ENCODE results near the gene ZBTB9. TPM values are rescaled to one million over a fixed set of nuclear protein-coding genes. Genes with fewer than 3 reads are reported as not detected.

Gene ZBTB9
- total RNA-seq, 1 donor from 2014 or later, result 9.6 TPM

GRCh38 chr6:33412140-33413009, 42.0 kb upstream of the ZBTB9 start:
- H3K27me3 Mint-ChIP-seq (ENCODE audit: unreplicated experiment), result peaks cover 20% of the 10 kb centered on the region
- TF ChIP-seq CTCF (IDR thresholded peaks at IDR 0.05; ENCODE audit: partially characterized antibody, unreplicated experiment), result no peak
- no peak for DNase-seq
- H3K4me3 Mint-ChIP-seq (ENCODE audit: unreplicated experiment), result peak overlapping the region; percentile 79
- peak overlapping the region; percentile 88 for H3K27ac Mint-ChIP-seq (ENCODE audit: unreplicated experiment)
- peaks cover 29% of the 10 kb centered on the region for H3K4me1 Mint-ChIP-seq (ENCODE audit: low read depth, unreplicated experiment)
- H3K9me3 Mint-ChIP-seq (ENCODE audit: unreplicated experiment), result peaks cover 6% of the 10 kb centered on the region
- no peaks in the 10 kb centered on the region for H3K36me3 Mint-ChIP-seq (ENCODE audit: unreplicated experiment)

GRCh38 chr6:33413241-33414120, 40.9 kb upstream of the ZBTB9 start:
- no peak for DNase-seq
- Mint-ChIP-seq H3K36me3 (ENCODE audit: unreplicated experiment) (no peaks in the 10 kb centered on the region), H3K4me3 (ENCODE audit: unreplicated experiment) (peak overlapping the region; percentile 63), H3K27ac (ENCODE audit: unreplicated experiment) (peak overlapping the region; percentile 66), H3K9me3 (ENCODE audit: unreplicated experiment) (peaks cover 11% of the 10 kb centered on the region), H3K27me3 (ENCODE audit: unreplicated experiment) (peaks cover 21% of the 10 kb centered on the region), H3K4me1 (ENCODE audit: low read depth, unreplicated experiment) (peaks cover 31% of the 10 kb centered on the region)
- TF ChIP-seq CTCF (IDR thresholded peaks at IDR 0.05; ENCODE audit: partially characterized antibody, unreplicated experiment), result no peak

GRCh38 chr6:33414592-33415271, 39.6 kb upstream of the ZBTB9 start:
- H3K4me1 Mint-ChIP-seq (ENCODE audit: low read depth, unreplicated experiment), result peaks cover 39% of the 10 kb centered on the region
- peak overlapping the region; percentile 49 for H3K4me3 Mint-ChIP-seq (ENCODE audit: unreplicated experiment)
- peak overlapping the region; percentile 43 for H3K27ac Mint-ChIP-seq (ENCODE audit: unreplicated experiment)
- peaks cover 23% of the 10 kb centered on the region for H3K27me3 Mint-ChIP-seq (ENCODE audit: unreplicated experiment)
- DNase-seq, result no peak
- no peaks in the 10 kb centered on the region for H3K36me3 Mint-ChIP-seq (ENCODE audit: unreplicated experiment)
- peak; percentile 49 for TF ChIP-seq CTCF (IDR thresholded peaks at IDR 0.05; ENCODE audit: partially characterized antibody, unreplicated experiment)
- H3K9me3 Mint-ChIP-seq (ENCODE audit: unreplicated experiment), result peaks cover 14% of the 10 kb centered on the region

- no peak for DNase-seq
- no peaks in the 10 kb centered on the region for H3K36me3 Mint-ChIP-seq (ENCODE audit: unreplicated experiment)
- peaks cover 39% of the 10 kb centered on the region for H3K4me1 Mint-ChIP-seq (ENCODE audit: low read depth, unreplicated experiment)
- peak overlapping the region; percentile 97 for H3K4me3 Mint-ChIP-seq (ENCODE audit: unreplicated experiment)
- peak overlapping the region; percentile 60 for H3K27ac Mint-ChIP-seq (ENCODE audit: unreplicated experiment)
- H3K27me3 Mint-ChIP-seq (ENCODE audit: unreplicated experiment), result peaks cover 24% of the 10 kb centered on the region
- TF ChIP-seq CTCF (IDR thresholded peaks at IDR 0.05; ENCODE audit: partially characterized antibody, unreplicated experiment), result no peak
- H3K9me3 Mint-ChIP-seq (ENCODE audit: unreplicated experiment), result peaks cover 14% of the 10 kb centered on the region
These were observed 38.5 kb upstream of the ZBTB9 start for GRCh38 chr6:33415831-33416230.

All from glutamatergic neuron (in vitro differentiated cells).